Fibroblast of pulmonary artery (primary cell): ENCODE results near the gene KIAA2012.
A peak's percentile ranks its signal among the peaks of the same experiment; 100 is the strongest.
"Not testable (repeated sequence)": the region's sequence is repeated elsewhere in the genome, so short reads cannot be mapped to it uniquely, and the experiment has no call there.

ENCODE experiments used
- DNase-seq: peaks from one replicate; pipeline ENCODE4 v3.0.0-alpha.2; 2010; ENCODE audit warnings: low read depth
- H3K4me3 ChIP-seq: replicated peaks from 2 replicates; pipeline ENCODE4 v1.5.1; 2011; ENCODE audit warnings: low read depth, mild to moderate bottlenecking, control low read depth, low read length, moderate library complexity
- CTCF ChIP-seq: IDR thresholded peaks from 2 replicates; pipeline ENCODE4 v1.5.1; 2011; ENCODE audit warnings: mild to moderate bottlenecking, control low read depth, low read length, inconsistent platforms; ENCODE audit errors: missing control alignments

Gene KIAA2012

DNA sequence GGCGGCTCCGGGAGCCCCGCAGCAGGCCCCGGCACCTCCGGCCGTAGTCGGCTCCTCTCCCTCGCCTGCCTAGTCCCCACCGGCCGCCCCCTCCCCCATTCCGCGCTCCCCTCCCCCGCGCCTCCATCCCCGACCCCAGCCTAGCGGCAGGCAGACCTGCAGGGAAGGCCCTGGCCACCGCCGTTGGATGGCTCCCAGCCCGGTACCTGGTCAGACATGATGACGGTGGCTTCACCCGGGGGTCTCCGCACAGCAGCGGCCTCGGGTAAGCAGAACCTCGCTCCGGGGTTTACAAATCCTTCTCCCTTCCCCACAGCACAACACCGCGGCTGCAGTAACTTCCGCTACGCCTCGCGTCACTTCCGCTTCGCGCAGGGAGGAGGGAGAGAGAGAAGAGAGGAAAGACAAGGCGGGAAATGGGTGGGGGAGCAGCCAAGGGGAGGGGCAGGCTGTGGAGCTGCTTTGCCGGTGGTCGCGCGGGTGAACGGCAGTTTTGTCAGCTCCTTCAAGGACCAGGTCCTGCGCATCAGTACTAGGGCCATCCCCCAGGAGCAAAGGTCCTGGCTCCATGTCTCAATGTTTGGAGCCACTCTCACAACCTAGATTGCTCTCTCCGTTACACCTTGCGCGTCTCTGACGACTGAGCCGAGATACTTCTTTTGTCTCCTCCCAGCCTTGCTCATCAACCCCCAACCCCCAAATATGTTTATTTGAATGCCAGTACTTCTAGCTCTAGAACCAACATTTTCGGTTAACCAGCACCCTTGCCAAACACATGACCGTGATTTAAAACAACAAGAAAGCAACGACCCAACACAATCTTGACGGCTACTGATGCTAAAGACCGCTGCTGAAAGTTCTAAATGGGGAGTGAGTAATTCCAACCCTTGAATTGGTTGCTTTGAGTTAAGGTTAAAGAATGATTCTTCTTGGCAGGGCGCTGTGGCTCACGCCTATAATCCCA lies 165.5 kb downstream of the KIAA2012 start, which contains the start of gene SUMO1:
Gene SUMO1 (minus strand): TSS at position 364 of the 964 bp plus-strand sequence. CDS start 146 bp downstream, at position 218.
- H3K4me3 ChIP-seq = peak within 1 kb of the TSS; percentile 97
- no peak for TF ChIP-seq CTCF
- DNase-seq = peak; percentile 89

- not testable (repeated sequence) for DNase-seq, H3K4me3 ChIP-seq
These were observed 174.7 kb downstream of the KIAA2012 start for GRCh38 chr2:202247710-202248109.

DNA sequence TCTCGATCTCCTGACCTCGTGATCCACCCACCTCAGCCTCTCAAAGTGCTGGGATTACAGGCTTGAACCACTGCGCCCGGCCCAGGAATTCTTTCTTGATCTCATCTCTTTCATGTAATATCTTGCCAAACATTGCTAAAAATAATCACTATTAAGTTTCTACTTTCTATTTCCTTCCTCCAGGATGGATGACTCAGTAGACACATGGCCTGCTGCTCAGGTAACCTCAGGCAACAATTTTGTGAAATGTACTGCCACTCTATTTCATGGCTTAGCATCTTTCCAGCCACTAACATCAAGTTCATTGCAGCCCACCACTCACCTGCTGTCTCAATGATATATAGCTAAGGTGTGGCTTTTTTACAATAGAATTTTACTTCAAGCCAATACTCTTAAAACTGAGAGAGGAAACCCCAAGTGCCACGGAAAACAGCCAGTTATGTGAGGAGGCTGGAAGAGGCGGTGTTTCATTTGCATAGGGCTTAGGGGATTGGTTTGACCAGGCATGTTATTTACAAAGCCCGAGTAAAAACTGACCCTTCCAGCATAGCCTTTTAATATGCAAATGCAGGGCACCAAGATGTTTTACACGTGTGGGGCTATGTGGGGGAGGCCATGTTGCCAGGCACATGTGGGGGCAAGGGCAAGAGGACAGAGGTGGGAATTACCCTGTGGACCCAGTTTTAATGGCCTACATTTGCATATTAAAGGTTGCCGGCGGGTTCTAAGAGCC lies 176.6 kb downstream of the KIAA2012 start:
- TF ChIP-seq CTCF = no peak
- no peak for DNase-seq
- H3K4me3 ChIP-seq = no peak overlapping the region

DNA sequence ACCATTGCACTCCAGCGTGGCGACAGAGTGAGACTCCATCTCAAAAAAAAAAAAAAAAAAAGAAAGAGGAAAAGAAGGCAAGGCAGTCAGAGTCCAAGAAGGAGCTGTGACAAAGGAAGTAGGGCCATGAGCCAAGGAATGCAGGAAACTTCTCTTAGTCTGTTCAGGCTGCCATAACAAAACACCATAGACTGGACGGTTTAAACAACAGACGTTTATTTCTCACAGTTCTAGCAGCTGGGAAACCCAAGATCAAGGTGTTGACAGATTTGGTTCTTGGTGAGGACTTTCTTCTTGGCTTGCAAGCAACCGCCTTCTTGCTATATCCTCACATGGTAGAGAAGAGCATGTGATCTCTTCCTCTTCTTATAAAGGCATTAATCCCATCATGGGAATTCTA lies 178.4 kb downstream of the KIAA2012 start:
- no peak overlapping the region for H3K4me3 ChIP-seq
- peak; percentile 81 for DNase-seq
- TF ChIP-seq CTCF = no peak
